Nucleus accumbens (tissue), 56 donors: Measurements from ENCODE around the gene SOWAHA.
A peak's percentile ranks its signal among the peaks of the same experiment; 100 is the strongest.

Experiments used
- DNase-seq, 56 donors: peaks; one replicate each; lab custom pipeline; 2025; lab: John Stamatoyannopoulos, UW

Gene SOWAHA

GRCh38 chr5:132824426-132824825 is 11.3 kb downstream of the SOWAHA start:
- DNase-seq, result no peak

- DNase-seq, result no peak
These were observed 12.1 kb downstream of the SOWAHA start for GRCh38 chr5:132825033-132825833.

- DNase-seq, result no peak
These were observed 12.8 kb downstream of the SOWAHA start for GRCh38 chr5:132825834-132826391.

GRCh38 chr5:132826424-132827082 is 13.5 kb downstream of the SOWAHA start:
- no peak for DNase-seq

GRCh38 chr5:132827943-132828673 is 15.0 kb downstream of the SOWAHA start:
- no peak for DNase-seq

GRCh38 chr5:132828846-132829494 is 15.9 kb downstream of the SOWAHA start:
- DNase-seq, result no peak

- DNase-seq, result peak in 47 of 56 donors; percentile 20 to 81 (median 62)
These were observed 16.8 kb downstream of the SOWAHA start for GRCh38 chr5:132829742-132830435.

- DNase-seq, result peak in 18 of 56 donors; percentile 14 to 65 (median 40)
These were observed 17.5 kb downstream of the SOWAHA start, which contains the start of gene SHROOM1 for GRCh38 chr5:132830436-132831094. Gene SHROOM1 (minus strand): TSS chr5:132830647. CDS start chr5:132826140, 4,507 bp downstream.

GRCh38 chr5:132831095-132831860 is 18.2 kb downstream of the SOWAHA start:
- DNase-seq, result no peak

- no peak for DNase-seq
These were observed 19.5 kb downstream of the SOWAHA start for GRCh38 chr5:132832612-132833011.

GRCh38 chr5:132834057-132834456 is 21.0 kb downstream of the SOWAHA start:
- no peak for DNase-seq

- DNase-seq, result no peak
These were observed 23.8 kb downstream of the SOWAHA start for GRCh38 chr5:132836852-132837251.

- DNase-seq, result no peak
These were observed 24.8 kb downstream of the SOWAHA start for GRCh38 chr5:132837868-132838267.

GRCh38 chr5:132838516-132839282 is 25.6 kb downstream of the SOWAHA start:
- DNase-seq, result peak in 2 of 56 donors; percentile 6 to 28

- no peak for DNase-seq
These were observed 26.6 kb downstream of the SOWAHA start for GRCh38 chr5:132839426-132840301.

- no peak for DNase-seq
These were observed 27.2 kb downstream of the SOWAHA start for GRCh38 chr5:132840313-132840712.

- no peak for DNase-seq
These were observed 27.8 kb downstream of the SOWAHA start for GRCh38 chr5:132840896-132841295.
